HG02798 (cell line): ENCODE data around the gene ZNF561.
A peak's percentile ranks its signal among the peaks of the same experiment; 100 is the strongest.
"Not testable (repeated sequence)": the region's sequence is repeated elsewhere in the genome, so short reads cannot be mapped to it uniquely, and the experiment has no call there.

Source experiments
- ATAC-seq: cut with Tn5 transposase; IDR thresholded peaks from one replicate; pipeline ENCODE4 v1.9.1; 2021; ENCODE audit warnings: mild to moderate bottlenecking; ENCODE audit not compliant: unreplicated experiment, poor library complexity

ZNF561 gene

DNA sequence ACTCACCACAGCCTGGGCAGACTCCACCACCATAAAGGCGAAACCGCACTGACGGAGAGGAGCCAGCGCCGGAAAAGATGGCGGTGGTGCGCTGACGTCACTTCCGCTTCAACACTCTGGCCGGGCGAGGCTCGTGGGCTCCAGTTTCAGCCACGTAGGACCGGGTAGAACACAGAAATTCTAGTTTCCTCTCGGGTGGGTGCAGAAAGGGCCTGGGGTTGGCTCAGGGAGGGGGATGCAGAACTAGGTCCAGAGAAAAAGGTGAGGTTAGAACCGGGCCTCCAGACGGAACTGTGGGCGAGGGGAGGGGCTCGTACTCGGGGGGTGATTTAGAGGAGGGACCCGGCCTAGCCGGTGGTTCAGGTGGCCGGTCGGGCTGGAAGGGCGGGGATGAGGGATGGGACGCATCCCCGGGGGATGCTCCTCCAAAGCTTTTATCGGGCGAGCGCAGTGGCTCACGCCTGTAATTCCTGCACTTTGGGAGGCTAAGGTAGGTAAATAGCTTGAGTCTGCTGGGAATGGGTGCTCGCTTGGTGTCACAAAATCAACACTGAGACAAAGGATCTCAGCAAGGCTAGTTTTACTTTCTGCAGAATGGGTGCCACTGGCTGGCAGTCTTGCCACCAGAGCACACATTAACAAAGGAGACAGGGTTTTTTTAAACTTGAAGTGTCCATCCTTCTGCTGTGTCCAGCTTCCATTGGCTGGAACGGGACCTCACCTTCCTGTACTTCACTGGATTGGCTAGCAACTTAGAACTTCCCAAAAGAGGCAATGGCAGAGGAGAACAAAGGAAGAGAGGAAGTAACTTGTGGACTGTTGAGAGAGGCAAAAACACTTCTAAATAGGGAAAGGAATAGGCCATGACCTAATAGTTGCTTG, at the start of gene ZNF561:
ZNF561 (minus strand) TSS at position 77 of the 882 bp plus-strand sequence. CDS start 1,776 bp downstream, outside the sequence.
- peak; percentile 82 for ATAC-seq

DNA sequence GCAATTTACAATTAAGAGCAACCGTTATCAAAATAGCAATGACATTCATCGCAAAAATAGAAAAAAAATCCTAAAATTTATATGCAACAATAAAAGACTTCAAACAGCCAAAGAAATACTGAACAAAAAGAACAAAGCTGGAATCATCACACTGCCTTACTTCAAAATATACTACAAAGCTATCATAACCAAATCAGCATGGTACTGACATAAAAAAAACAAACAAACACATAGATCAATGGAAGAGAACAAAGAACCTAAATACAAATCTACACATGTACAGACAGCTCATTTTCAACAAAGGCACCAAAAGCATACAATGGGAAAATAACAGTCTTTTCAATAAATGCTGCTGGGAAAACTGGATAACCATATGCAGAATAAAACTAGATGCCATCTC, 47.5 kb upstream of the ZNF561 start:
- no peak for ATAC-seq

DNA sequence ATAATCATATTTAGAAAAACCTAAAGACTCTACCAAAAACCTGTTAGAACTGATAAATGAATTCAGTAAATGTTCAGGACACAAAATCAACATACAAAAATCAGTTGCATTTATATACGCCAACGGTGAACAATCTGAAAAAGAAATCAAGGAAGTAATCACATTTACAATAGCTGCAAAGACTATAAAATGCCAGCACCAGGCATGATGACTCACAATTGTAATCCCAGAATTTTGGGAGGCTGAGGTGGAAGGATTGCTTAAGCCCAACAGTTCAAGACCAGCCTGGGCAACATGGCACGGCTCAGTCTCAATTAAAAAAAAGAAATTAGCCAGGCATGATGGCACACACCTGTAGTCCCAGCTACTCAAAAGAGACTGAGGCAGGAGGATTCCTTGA, 46.9 kb upstream of the ZNF561 start:
- no peak for ATAC-seq

DNA sequence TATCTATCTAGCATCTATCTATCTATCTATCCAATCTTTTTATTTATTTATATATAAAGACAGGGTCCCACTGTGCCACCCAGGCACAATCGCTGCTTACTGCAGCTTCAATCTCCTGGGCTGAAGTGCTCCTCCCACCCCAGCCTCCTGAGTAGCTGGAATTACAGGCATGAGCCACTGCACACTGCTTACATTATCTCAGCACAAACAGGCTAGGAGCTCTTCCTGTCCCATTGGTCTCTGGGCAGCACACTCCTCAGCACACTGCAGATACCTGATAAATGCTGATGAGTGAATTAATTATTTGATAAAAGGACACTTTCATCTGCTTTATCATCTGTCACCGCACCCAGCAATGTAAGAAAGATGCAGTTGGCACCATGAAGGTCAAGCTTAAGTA, 37.7 kb upstream of the ZNF561 start:
- no peak for ATAC-seq

DNA sequence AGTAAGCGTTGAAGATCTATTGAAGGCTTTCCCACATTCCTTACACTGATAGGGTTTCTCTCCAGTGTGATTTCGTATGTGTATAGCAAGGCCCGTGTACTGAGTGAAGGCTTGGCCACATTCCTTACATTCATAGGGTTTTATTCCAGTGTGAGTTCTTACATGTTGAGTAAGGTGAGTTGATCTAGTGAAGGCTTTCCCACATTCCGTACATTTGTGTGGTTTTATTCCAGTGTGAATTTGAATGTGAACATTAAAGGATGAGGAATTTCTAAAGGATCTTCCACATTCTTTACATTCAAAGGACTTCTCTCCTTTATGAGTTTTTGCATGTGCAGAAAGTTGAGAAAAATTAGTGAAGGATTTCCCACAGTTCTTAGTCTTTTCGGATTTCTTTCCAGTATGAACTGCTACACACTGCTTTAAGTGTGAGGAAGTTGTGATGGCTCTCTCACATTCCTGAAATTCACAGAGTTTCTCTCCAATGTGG, 32.1 kb upstream of the ZNF561 start:
- ATAC-seq: not testable (repeated sequence)

DNA sequence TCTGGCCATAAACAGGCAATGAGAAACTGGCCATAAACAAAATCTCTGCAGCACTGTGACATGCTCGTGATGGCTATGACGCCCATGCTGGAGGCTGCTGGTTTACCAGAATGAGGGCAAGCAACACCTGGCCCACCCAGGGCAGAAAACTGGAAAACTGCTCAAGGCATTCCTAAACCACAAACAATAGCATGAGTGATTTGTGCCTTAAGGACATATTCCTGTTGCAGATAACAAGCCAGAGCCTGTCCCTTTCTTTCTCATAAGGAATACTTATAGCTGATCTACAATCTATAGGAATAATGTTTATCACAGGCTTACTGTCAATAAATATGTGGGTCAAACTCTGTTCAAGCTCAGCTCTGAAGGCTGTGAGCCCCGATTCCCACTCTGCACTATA, 30.4 kb upstream of the ZNF561 start:
- ATAC-seq: not testable (repeated sequence)

DNA sequence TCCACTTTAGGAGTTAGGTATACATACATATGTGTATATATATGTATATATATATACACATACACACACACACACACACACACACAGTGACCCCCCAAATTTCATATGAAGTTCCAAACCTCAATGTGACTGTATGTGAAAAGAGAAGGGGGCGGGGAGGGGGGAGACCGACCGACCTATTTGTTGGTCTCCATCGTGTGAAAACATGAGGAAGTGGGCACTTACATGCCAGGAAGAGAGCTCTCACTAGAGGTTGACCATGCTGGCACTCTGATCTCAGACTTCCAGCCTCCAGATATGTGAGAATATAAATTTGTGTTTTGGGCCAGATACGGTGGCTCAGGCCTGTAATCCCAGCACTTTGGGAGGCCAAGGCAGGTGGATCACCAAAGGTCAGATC, 29.3 kb upstream of the ZNF561 start:
- ATAC-seq: no peak

DNA sequence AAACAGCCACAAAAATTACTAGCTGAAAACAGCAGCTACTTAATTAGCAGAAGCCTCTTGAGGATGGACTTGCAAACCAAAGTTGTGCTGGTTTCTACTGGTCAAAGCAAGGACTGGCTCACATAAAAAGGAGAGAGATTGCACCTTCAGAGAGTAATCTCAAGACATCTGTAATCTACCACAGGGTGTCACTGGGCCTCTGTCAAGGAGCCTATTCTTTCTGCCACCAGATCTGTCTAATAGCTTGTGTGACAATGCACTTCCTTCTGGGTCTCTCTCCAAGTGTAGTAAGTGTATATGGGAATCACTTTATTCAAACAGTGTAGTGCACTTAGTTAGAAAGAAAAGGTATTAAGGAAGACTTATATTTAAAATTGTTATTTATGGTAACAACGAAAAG, 24.4 kb upstream of the ZNF561 start:
- ATAC-seq: no peak

DNA sequence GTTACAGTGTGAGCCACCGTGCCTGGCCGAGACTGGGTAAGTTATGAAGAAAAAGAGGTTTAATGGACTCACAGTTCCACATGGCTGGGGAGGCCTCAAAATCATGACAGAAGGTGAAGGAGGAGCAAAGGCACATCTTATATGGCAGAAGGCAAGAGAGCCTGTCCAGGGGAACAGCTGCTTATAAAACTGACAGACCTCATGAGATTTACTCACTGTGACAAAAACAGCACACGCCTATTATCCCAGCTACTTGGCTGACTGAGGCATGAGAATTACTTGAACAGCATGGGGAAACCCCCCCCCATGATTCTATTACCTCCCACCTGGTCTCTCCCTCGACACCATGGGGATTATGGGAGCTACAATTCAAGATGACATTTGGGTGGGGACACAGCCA, 23.4 kb upstream of the ZNF561 start:
- no peak for ATAC-seq

DNA sequence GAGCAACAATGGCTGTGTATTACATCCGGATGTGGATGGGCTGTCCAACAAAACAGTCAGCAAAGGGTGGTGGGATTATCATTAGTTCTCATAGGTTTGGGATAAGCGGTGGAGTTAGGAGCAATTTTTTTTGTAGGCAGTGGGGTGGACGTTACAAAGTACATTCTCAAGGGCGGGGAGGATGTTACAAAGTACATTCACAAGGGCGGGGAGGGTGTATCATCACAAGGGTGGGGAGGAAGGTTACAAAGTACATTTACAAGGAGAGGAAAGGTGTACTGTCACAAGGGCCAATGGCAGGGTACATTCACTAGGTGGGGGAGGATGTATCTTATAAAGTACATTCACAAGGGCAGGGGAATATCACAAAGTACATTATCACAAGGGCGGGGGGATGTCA, 20.8 kb upstream of the ZNF561 start:
- ATAC-seq: no peak

DNA sequence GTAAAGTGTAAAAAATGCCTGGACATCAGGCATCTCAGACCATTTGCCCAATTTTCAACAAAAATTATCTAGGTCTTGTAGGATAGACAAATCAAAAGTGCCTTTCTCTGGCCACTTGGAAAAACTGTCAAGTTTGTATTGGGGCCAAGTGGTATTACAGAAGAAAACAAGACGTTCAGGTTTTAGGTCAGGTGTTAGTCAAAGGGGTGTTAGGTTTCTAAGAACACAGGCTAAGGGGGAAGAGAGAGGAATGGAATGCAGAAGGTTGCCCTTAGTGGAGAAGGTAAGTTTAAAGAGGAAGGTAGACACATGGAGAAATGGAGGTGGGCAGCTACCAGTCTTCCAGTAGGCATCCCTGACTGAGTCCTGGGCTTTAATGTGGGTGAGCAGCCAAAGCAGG, 19.9 kb upstream of the ZNF561 start:
- ATAC-seq: no peak

DNA sequence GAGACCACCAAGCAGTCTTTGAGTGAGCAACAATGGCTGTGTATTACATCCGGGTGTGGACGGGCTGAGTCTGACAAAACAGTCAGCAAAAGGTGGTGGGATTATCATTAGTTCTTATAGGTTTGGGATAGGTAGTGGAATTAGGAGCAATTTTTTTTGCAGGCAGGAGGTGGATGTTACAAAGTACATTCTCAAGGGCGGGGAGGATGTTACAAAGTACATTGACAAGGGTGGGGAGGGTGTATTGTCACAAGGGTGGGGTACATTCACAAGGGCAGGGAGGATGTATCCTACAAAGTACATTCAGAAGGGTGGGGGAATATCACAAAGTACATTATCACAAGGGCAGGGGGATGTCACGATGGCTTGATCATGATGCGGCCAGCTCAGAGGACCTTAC, 15.0 kb upstream of the ZNF561 start:
- ATAC-seq: no peak

DNA sequence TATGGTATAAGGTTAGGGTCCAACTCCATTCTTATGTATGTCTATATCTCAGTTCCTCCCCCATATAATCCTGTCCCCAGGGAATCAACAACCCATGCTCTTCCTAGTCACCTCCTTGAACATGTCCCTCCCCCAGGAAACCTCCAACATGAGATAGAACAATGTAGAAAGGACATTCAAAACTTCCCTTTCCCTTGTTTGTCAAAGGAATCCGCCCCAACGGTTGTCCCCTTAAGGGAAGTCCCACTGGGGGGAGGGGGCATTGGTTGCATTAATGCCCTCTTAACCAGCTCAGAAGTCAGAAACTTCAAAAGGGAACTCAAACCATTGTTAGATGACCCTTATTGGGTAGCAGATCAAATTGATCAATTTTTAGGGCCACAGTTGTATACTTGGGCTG, 6.8 kb upstream of the ZNF561 start:
- no peak for ATAC-seq

DNA sequence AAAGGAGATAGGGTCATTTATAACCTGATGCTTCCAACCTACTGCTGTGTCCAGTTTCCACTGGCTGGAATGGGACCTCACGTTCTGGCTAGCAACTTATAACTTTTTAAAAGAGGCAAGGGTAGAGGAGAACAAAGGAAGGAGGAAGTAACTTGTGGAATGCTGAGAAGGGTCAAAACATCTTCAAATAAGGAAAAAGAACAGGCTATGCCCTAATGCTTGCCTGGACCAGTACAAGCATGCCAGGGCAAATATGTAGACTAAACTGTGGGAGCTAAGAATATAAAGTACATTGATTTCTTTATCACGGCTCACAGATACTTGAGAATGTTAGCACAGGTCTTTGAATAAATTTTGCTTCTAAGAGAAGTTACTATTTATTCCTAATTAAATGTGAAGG, 1.5 kb upstream of the ZNF561 start:
- ATAC-seq: no peak

DNA sequence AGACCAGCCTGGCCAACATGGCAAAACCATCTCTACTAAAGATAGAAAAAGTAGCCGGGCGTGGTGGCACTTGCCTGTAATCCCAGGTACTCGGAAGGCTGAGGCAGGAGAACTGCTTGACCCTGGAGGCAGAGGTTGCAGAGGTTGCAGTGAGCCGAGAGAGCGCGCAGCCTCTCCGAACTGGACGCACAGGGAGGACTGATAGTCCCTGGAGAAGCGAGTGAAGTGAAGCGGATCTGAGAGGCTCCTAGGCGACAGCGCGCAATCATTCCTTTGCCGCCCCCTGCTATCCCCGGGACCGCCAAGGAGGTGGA, 233 bp downstream of the ZNF561 start:
- ATAC-seq: no peak

DNA sequence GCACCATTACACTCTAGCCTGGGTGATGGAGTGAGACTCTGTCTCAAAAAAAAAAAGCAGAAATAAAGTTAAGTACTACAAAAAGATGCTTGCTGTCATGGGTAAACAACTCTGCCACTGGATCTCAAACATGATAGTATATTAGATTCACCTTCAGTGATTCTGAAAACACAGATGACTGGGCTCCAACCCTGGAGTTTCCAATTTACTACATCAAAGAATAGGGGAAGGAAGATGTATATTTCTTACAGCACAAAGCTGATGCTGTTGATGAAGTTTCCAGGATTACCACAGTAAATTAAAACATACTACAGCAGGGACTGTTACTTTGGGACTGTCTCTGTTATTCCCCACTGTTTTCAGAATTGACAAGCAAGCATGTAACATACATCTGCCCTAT, 5.2 kb downstream of the ZNF561 start:
- ATAC-seq: no peak

DNA sequence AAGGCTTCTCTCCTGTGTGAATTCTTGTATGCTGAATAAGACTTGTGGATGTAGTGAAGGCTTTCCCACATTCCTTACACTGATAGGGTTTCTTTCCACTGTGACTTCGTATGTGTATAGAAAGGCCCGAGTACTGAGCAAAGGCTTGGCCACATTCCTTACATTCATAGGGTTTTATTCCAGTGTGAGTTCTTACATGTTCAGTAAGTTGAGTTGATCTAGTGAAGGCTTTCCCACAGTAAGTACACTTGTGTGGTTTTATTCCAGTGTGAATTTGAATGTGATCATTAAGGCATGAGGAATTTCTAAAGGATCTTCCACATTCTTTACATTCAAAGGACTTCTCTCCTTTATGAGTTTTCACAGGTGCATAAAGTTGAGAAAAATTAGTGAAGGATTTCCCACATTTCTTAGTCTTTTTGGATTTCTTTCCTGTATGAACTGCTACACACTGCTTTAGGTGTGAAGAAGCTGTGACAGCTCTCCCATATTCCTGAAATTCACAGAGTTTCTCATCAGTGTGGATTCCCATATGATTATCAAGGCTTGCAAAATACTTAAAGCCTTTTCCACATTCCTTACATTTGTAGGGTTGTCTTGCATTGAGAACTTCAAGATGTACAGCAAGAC, 10.4 kb downstream of the ZNF561 start:
- ATAC-seq: no peak

DNA sequence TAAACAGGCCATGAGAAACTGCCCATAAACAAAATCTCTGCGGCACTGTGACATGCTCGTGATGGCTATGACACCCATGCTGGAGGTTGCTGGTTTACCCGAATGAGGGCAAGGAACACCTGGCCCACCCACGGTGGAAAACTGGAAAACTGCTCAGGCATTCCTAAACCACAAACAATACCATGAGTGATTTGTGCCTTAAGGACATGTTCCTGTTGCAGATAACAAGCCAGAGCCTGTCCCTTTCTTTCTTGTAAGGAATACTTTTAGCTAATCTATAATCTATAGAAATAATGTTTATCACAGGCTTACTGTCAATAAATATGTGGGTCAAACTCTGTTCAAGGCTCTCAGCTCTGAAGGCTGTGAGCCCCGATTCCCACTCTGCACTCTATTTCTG, 12.1 kb downstream of the ZNF561 start:
- ATAC-seq: no peak

DNA sequence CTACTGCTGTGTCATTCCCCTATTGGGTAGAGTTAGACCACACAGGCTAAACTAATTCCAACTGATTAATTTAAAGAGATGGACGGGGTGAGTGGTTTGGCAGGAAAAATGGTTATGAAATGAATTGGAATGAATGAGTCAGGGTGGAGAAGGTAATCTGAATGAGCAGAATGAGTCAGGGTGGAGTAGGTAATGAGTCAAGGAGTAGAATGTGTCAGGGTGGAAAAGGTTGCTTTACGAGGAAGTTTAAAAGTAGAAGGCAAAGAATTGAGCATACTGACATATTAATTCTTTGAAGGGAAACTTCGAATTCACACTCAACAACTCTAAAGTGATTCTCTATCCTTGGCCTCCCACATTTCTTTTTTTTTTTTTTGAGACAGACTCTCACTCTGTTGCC, 24.0 kb downstream of the ZNF561 start:
- no peak for ATAC-seq

DNA sequence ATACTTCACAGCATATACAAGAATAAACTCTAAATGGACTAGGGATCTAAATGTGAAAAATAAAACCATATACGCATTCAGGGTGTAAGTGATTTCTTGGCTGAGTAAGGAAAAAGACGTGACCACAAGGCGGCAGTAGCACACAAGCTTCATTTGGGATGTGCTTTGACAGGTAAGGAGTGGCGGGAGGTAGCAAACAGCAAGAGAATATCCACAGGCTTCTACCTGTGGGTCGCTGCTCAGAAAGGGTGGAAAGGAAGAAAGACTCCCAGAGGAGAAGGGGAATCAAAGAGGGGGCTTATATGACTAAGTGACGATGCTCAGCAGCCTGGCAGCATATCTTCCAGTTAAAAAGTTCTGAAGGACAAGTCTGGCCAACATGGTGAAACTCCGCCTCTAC, 34.3 kb downstream of the ZNF561 start:
- no peak for ATAC-seq

DNA sequence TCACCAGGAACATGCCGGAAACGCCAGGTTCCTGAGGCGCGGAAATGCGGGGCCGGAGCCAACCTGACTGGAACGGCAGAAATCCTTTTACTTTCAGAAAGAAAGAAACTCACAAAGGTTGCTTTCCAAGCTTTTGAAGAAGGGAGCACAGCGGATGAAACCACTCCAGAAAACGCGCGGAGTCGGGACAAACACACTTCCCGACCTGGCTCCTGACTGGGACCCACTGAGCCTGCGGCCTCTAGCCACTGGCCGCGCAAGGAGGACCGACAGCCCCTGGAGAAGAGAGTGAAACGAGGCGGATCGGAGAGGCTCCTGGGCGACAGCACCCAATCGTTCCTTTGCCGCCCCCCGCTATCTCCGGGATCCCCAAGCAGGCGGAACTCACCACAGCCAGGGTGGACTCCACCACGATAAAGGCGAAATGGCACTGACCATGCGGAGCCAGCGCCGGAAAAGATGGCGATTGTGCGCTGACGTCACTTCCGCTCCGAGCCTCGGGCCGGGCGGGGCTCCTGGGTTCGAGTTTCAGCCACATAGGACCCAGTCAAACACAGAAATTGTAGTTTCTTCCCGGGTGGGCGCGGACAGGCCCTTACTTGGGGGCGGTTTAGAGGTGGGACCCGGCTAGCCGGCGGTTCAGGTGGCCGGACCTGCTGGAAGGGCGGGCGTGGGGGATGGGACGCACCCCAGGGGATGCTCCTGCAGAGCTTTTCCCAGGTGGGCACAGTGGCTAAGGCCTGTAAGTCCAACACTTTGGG, 36.8 kb downstream of the ZNF561 start, which contains the start of gene ZNF121:
ZNF121 (minus strand) TSS at position 432 of the 761 bp plus-strand sequence. CDS start 16,407 bp downstream, outside the sequence.
- peak; percentile 91 for ATAC-seq
